ENCODE measurements around the gene ACER3.
"Not testable (repeated sequence)": the region's sequence is repeated elsewhere in the genome, so short reads cannot be mapped to it uniquely, and the experiment has no call there.

ACER3 gene

GRCh38 chr11:76880314-76880713, 19.6 kb downstream of the ACER3 start:
- no peak for DNase-seq

- no peak for DNase-seq
Measured at GRCh38 chr11:76880956-76881355, 20.2 kb downstream of the ACER3 start.

GRCh38 chr11:76885390-76886097, 24.8 kb downstream of the ACER3 start:
- no peak for DNase-seq

GRCh38 chr11:76888989-76889388, 28.3 kb downstream of the ACER3 start:
- no peak for DNase-seq

DNA sequence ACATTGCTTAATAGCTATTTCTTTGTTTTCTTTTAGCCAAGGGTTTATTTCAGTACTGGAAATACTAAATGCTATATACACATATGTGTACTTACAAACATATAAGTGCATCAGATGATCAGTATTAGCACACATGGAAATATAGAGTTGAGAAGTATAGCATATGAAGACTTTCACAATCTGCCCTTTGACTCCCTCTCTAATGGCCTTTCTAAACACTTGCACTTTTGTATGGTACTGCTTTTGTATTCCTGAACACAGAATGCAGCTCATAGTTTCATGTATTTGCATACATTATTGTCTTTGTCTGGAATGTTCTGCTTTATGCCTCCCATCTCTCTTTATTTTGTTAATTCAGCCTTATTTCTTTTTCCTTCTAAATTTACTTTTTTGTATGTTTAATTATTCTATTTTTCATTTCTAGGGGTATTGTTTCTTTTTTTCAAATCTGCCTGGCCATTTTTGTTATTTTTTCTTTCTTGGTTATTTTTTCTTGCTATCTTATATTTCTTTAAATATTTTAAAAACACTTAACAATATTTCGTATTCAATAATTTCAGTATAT, 28.8 kb downstream of the ACER3 start:
- no peak for DNase-seq

GRCh38 chr11:76890329-76890728, 29.6 kb downstream of the ACER3 start:
- no peak for DNase-seq

- DNase-seq = no peak
Measured at GRCh38 chr11:76891285-76891684, 30.6 kb downstream of the ACER3 start.

DNA sequence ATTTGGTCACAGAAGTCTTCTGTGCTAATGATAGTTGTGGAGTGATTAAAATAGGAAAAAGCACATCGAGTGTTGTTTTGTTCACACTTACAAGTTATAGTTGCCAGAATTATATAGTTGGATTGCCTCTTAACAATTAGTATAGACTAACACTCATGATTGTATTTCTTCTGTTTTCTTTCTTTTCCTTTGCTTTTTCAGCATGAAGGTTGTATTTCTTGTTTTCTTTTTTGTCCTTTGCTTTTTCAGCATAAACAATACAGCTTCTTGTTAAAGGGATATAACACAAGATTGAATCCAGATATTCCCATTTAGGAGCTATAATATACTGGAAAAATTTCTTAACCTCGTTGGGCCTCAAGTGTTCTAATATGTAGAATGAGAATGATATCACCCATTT, 31.1 kb downstream of the ACER3 start:
- no peak for DNase-seq

DNA sequence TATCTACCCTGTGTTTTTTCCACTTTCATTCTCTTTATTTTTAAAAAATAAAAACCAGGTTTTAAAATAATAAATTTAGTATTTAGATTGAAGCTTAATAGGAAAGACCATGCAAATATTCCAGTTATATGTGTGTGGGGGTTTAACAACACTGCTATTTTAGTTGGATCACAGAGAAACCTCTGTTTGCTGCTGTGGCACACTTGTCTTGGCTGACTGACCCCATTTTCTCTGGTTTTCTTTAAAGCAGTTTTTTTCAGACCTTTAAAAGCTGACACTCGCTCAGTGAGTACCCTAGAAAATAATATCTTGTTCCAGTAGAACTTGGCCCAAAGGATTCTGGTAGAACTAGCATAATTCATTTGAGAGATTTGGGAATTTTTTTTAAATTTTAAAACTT, 31.6 kb downstream of the ACER3 start:
- DNase-seq = no peak

DNA sequence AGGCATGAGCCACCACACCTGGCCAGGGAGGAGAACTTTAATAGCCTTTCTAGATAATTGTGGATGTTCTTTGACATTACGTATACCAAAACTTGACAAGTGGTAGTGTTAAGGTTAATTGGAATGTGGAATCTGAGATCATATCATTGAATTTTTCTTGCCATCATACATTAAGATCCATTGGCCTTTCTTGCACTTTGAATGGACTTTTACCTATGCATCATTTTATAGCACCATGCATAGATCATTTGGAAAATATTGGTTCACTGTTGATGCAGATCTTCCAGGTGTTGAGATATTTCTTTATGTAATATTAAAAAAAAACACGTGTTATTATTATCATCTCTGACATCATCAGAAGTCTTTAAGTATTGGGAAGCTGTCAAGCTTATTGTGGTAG, 36.5 kb downstream of the ACER3 start:
- DNase-seq = no peak

GRCh38 chr11:76901144-76901543, 40.4 kb downstream of the ACER3 start:
- no peak for DNase-seq

GRCh38 chr11:76901622-76902021, 40.9 kb downstream of the ACER3 start:
- DNase-seq = not testable (repeated sequence)

- DNase-seq = no peak
Measured at GRCh38 chr11:76902121-76903014, 41.6 kb downstream of the ACER3 start.

DNA sequence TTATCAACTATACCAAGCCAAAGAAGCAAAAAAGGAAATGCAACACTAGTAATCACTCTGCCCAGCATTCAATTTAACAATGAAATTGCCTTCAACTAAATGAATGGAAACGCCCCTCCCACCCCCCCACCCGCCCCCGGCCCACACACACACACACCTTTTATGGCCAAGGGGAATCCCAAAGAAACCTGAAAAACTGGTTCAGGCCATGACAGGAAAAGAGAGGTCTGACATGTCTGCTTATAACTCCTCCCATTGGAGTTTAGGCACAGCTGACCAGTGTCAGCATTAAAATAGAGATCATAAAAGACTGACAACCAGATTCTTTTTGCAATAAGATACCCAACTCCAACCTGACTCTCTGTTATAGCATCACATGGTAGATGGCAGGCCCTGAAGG, 42.6 kb downstream of the ACER3 start:
- DNase-seq = no peak

- no peak for DNase-seq
Measured at GRCh38 chr11:76910620-76911414, 50.1 kb downstream of the ACER3 start.

GRCh38 chr11:76911415-76911808, 50.7 kb downstream of the ACER3 start:
- DNase-seq = no peak

DNA sequence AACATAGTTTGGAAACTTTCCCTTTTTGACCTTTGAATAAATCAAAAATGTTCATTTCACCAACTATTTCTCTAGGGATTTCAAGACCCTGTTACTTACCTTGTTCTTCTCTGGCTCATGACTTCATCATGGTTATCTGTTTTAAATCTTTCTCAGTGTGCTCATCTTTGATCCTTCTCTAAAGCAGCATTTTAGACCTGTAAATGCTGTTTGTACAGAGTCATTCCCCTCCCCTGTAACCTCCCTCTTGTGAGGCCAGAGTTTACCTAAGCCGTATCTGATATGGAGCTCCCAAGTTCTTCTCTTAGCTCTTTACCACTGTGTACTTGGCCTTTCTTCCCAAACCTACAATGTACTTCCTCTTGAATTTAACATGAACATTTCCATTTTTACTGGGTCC, 56.0 kb downstream of the ACER3 start:
- no peak for DNase-seq

DNA sequence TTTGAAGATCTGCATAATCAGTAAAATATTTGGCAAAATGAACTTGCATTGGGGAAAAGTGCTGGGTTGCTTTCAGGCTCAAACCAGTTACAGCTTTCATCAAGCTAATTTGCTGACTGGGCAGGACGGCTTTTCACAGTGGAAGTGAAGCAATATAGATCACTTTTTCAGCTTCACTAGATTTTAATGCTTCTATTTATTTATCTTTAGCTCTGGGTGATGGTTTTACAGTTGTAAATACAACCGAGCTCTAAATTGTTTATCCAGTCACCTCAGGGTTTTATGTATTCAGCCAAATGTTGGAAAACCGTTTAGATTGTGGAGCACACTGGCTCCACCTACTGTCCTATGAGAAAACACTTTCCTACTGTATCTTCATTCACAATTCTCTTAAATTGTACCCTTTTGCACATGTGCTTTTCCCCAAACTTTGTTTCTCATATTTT, 58.2 kb downstream of the ACER3 start:
- no peak for DNase-seq

DNA sequence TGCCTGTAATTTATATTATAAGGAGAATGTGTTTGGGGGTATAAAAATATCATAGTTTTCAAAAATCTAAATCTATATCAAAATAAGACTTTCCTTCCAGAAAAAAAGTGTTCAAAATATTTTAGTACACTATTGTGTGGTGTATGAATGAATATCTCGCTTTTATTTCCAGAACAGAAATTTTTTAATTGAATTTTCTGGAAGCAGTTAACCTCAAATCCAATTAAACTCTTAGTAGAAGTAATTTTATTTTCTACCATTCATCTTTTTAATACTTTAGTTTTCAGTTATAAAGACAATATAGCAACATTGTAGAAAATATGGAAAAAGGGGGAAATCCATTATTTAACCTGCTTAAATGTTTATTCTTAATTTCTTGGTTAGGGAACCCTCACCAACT, 58.7 kb downstream of the ACER3 start:
- no peak for DNase-seq

DNA sequence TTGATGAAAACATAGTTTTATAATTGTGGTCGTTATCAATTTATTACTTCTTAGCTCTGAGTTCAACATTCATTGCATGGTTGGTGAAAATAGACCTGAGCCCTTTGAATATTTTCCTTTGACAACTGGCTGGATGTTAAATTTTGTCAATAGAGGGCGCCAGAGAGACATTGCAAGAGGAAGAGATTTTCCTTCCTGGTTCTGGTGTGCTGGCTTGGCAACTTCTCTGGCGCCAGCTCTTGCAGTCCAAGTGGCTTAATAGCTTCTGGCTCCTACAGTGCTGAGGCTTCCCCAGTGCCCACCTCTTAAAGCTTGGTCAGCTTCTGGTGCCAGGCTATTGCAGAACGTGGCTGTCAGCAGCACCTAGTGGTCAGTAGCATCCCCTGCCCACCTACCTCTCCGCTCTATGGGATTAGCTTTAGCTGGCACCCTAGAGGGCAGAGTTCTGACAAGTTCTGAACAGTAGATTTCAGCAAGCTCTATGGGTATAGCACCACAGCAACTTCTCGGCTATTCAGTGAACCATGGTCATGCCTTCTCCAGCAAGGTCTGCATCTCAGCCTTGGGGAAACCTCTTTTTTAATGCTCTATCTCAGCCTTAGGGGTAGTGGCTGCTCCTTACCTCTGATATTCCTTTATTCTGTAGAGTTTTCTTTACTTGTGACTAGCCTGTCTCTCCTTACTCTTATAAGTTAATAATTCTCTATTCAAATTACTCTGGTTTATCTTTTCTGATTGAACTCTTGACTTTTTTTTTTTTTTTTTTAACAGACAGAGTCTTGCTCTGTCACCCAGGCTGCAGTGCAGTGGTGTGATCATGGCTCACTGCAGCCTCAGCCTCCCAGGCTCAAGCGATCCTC, 59.4 kb downstream of the ACER3 start:
- peak; percentile 75 for DNase-seq

DNA sequence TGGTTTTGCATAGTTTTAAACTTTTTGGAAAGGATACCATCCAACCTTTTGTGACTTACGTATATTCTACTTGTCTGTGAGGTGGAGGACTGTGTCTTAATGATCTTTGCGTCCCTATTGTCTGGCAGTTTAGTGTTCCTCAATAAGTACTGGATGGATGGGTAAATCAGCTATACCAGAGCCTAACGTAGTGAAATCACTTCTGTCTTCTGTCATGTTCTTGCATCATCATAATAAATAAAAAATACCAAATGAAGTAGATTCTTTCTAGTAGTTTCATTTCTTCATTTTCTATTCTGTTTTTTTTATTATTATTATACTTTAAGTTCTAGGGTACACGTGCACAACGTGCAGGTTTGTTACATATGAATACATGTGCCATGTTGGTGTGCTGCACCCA, 66.4 kb downstream of the ACER3 start:
- DNase-seq = no peak

- no peak for DNase-seq
Measured at GRCh38 chr11:76935042-76935441, 74.3 kb downstream of the ACER3 start.
